Measurements from ENCODE around the gene SART3. TPM values are rescaled to one million over a fixed set of nuclear protein-coding genes. Genes with fewer than 3 reads are reported as not detected.

Gene SART3
- total RNA-seq, 4 donors from 2014 or later: 67.8 to 205 (median 77.7) TPM

DNA sequence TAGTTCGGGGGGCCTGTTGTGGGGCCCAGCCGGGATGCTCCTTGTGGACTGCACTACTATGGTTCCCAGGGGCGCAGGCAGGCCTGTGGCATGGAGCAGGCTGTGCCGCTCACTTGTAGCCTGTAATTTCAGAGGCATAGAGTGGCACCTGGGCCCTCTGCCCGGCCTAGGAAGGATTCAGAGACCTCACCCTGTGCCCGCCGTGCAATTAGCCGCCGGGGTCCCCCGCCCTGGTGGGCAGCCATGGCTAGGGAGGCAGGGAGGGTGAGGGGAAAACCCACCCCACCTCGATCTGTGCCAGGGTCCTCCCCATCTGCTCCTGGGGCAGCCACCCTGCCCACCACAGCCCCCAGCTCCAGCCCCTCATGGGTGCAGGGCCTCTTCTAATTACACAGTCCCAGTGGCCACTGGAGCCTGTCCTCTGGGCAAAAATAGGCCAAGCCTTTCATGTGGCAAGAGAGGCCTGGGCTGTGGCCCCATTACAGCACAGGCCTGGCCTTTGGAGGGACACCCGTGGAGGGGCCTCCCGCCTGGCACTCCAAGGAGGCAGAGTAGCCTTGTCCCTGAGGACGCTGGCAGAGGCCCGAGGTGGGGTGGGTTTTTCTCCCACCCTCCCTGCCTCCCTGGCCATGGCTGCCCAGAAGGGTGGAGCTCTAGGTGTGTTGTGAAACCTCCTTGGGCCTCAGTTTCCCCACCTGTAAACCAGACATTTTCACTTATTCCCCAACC is 42.2 kb upstream of the SART3 start:
- H3K36me3 ChIP-seq: no peaks in the 10 kb centered on the region
- H3K4me3 ChIP-seq: no peak overlapping the region
- DNase-seq: no peak
- no peak for TF ChIP-seq POLR2A (IDR thresholded peaks at IDR 0.05)
- TF ChIP-seq, protein P1, sequence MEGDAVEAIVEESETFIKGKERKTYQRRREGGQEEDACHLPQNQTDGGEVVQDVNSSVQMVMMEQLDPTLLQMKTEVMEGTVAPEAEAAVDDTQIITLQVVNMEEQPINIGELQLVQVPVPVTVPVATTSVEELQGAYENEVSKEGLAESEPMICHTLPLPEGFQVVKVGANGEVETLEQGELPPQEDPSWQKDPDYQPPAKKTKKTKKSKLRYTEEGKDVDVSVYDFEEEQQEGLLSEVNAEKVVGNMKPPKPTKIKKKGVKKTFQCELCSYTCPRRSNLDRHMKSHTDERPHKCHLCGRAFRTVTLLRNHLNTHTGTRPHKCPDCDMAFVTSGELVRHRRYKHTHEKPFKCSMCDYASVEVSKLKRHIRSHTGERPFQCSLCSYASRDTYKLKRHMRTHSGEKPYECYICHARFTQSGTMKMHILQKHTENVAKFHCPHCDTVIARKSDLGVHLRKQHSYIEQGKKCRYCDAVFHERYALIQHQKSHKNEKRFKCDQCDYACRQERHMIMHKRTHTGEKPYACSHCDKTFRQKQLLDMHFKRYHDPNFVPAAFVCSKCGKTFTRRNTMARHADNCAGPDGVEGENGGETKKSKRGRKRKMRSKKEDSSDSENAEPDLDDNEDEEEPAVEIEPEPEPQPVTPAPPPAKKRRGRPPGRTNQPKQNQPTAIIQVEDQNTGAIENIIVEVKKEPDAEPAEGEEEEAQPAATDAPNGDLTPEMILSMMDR (IDR thresholded peaks at IDR 0.05): no peak
- no peaks in the 10 kb centered on the region for H3K9me3 ChIP-seq
- no peaks in the 10 kb centered on the region for H3K27me3 ChIP-seq
- no peaks in the 10 kb centered on the region for H3K4me1 ChIP-seq
- no peak overlapping the region for H3K27ac ChIP-seq

DNA sequence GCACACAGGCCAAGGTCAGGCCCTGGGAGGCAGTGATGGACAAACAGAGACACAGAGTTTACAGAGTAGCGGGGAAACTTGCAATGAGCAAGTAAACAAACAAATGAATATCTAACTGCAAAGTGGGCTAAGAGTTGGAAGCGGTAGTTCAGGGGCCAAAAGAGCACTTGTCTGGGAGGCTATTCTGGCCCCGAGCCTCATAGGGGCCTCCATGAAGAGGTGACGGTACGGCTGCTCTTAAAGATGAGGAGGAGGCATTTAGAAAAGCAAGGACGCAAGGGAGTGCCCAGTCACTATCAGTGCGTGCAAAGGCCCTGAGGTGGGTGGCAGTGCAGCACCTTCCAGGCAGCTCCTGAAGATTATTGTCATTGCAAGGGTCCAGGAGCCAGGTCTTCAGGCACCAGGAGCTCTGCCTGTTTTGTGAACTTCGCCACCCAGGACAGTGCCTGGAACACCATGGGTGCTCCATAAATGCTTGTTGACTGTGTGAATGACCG is 41.3 kb upstream of the SART3 start:
- no peak for DNase-seq
- Histone ChIP-seq H3K36me3 (no peaks in the 10 kb centered on the region), H3K27ac (no peak overlapping the region), H3K9me3 (no peaks in the 10 kb centered on the region), H3K4me3 (no peak overlapping the region), H3K27me3 (no peaks in the 10 kb centered on the region), H3K4me1 (no peaks in the 10 kb centered on the region)
- TF ChIP-seq POLR2A (IDR thresholded peaks at IDR 0.05): no peak
- TF ChIP-seq, protein P1 (IDR thresholded peaks at IDR 0.05): no peak

DNA sequence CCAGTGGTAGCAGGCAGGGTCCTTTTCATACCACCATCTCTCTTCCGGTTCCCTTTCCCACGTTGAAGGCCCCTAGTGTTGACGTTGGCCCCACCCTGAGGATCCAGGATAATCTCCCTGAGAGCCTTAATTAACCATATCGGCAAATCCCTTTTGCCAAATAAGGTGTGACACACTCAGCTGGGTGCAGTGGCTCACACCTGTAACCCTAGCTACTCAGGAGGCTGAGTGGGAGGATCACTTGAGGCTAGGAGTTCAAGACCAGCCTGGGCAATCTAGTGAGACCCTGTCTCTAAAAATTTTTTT is 39.7 kb upstream of the SART3 start:
- Histone ChIP-seq H3K27ac (no peak overlapping the region), H3K27me3 (no peaks in the 10 kb centered on the region), H3K4me1 (no peaks in the 10 kb centered on the region), H3K36me3 (no peaks in the 10 kb centered on the region), H3K9me3 (no peaks in the 10 kb centered on the region), H3K4me3 (no peak overlapping the region)
- TF ChIP-seq, protein P1 (IDR thresholded peaks at IDR 0.05): no peak
- TF ChIP-seq POLR2A (IDR thresholded peaks at IDR 0.05): no peak
- no peak for DNase-seq

GRCh38 chr12:108599948-108600701 is 39.2 kb upstream of the SART3 start:
- TF ChIP-seq, protein P1 (IDR thresholded peaks at IDR 0.05): no peak
- TF ChIP-seq POLR2A (IDR thresholded peaks at IDR 0.05): no peak
- no peaks in the 10 kb centered on the region for H3K36me3 ChIP-seq
- DNase-seq: no peak
- H3K4me1 ChIP-seq: no peaks in the 10 kb centered on the region
- no peak overlapping the region for H3K27ac ChIP-seq
- no peaks in the 10 kb centered on the region for H3K9me3 ChIP-seq
- no peak overlapping the region for H3K4me3 ChIP-seq
- H3K27me3 ChIP-seq: no peaks in the 10 kb centered on the region

GRCh38 chr12:108599541-108599940 is 38.6 kb upstream of the SART3 start:
- H3K27me3 ChIP-seq: no peaks in the 10 kb centered on the region
- no peaks in the 10 kb centered on the region for H3K36me3 ChIP-seq
- no peak overlapping the region for H3K27ac ChIP-seq
- no peaks in the 10 kb centered on the region for H3K9me3 ChIP-seq
- DNase-seq: no peak
- TF ChIP-seq POLR2A (IDR thresholded peaks at IDR 0.05): no peak
- TF ChIP-seq, protein P1 (IDR thresholded peaks at IDR 0.05): no peak
- no peak overlapping the region for H3K4me3 ChIP-seq
- H3K4me1 ChIP-seq: no peaks in the 10 kb centered on the region

All from Peyer's patch (tissue), 4 donors.